DOHH2 (cell line): ENCODE data around the gene DCUN1D3.

ENCODE experiments used
- EZH2phosphoT487 ChIP-seq: fragments of 200-600 bp; sonication (generic); IDR thresholded peaks from 2 replicates; pipeline ENCODE4 v1.6.1; 2017; ENCODE audit warnings: borderline replicate concordance, mild to moderate bottlenecking, antibody characterized with exemption, low read length, moderate library complexity, mixed read lengths
- TF ChIP-seq, protein P1 (sequence below): fragments of 200-600 bp; sonication (generic); IDR thresholded peaks from one replicate; pipeline ENCODE4 v1.5.1; 2014; ENCODE audit warnings: antibody characterized with exemption, mild to moderate bottlenecking, low read depth, low read length; ENCODE audit not compliant: poor library complexity, severe bottlenecking

DNA sequence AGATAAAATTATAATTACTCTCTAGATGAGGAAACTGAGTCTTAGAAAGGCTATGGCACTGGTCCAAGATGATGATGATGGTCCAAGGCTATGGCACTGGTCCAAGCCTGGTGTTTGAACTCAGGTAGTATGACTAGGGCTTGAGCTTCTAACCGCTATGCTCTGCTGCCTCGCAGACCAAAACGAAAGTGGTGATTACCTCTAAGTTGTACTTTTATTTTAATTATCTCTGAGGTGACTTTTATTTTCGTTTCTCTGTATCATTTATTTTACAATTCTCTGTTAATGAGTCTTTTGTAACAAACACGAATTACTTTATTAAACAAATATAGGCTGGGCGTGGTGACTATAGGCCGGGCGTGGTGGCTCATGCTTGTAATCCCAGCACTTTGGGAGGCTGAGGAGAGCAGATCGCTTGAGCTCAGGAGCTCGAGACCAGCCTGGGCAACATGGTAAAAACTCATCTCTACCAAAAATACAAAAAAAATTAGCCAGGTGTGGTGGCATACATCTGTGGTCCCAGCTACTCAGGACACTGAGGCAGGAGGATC is 88.2 kb downstream of the DCUN1D3 start:
- TF ChIP-seq, protein P1, sequence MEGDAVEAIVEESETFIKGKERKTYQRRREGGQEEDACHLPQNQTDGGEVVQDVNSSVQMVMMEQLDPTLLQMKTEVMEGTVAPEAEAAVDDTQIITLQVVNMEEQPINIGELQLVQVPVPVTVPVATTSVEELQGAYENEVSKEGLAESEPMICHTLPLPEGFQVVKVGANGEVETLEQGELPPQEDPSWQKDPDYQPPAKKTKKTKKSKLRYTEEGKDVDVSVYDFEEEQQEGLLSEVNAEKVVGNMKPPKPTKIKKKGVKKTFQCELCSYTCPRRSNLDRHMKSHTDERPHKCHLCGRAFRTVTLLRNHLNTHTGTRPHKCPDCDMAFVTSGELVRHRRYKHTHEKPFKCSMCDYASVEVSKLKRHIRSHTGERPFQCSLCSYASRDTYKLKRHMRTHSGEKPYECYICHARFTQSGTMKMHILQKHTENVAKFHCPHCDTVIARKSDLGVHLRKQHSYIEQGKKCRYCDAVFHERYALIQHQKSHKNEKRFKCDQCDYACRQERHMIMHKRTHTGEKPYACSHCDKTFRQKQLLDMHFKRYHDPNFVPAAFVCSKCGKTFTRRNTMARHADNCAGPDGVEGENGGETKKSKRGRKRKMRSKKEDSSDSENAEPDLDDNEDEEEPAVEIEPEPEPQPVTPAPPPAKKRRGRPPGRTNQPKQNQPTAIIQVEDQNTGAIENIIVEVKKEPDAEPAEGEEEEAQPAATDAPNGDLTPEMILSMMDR: no peak
- no peak for TF ChIP-seq EZH2phosphoT487
